ENCODE results near the gene ERO1A. TPM values are rescaled to one million over a fixed set of nuclear protein-coding genes. Genes with fewer than 3 reads are reported as not detected.

Gene ERO1A
- total RNA-seq, 1 experiment from 2014 or later, result 63.3 TPM

GRCh38 chr14:52602131-52602530 lies 93.2 kb downstream of the ERO1A start:
- DNase-seq (ENCODE audit: low spot score), result no peak

DNA sequence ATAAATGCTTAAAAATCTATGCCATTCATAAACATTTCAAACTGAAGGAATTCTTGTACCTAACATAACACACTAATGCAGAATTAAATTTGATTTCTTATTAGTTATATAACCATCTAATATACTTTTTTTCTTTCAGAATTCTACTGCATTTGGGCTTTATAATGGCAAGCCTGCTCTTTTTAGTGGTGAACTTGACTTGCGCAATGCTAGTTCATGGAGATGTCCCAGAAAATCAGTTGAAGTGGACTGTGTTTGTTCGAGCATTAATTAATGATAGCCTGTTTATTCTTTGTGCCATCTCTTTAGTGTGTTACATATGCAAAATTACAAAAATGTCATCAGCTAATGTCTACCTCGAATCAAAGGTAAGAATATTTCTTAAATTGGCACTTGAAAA lies 95.4 kb downstream of the ERO1A start:
- no peak for DNase-seq (ENCODE audit: low spot score)

DNA sequence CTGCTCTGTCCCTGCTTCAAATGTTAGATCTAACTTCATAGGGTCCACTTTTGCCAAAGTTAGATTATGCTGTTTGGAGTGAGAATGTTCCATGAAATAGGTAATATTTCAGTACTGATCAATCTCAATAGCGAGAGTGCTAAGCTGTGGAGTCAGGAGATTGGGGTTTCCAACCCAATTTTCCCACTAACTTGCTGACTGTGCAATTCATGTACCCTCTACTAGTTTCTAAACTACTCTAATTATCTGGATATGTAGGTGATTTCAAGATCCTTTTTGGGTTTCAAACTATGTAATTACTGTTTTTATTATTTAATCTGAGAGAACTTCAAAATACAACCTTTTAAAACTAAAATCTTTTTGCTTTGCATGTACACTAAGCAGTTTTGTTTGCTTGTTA lies 96.8 kb downstream of the ERO1A start:
- no peak for DNase-seq (ENCODE audit: low spot score)

DNA sequence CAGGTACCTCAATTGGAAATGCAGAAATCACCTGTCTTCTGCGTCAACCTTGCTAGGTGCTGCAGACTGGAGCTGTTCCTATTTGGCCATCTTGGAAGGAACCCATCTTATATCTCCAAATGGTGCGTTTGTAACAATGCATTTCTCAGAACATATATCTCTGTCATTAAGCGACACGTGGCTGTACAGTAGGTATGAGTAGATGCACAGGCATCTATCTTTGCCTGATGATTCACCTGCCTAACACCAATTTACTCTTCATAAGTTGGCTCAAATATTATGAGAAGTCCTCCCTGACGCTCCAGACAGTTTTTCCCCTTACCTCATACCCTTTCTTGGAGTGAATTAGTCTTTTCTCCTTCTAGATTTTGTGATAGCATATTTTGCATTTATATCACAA lies 98.5 kb downstream of the ERO1A start:
- no peak for DNase-seq (ENCODE audit: low spot score)

- DNase-seq (ENCODE audit: low spot score), result no peak
Observed at GRCh38 chr14:52596320-52596719, 99.0 kb downstream of the ERO1A start.

DNA sequence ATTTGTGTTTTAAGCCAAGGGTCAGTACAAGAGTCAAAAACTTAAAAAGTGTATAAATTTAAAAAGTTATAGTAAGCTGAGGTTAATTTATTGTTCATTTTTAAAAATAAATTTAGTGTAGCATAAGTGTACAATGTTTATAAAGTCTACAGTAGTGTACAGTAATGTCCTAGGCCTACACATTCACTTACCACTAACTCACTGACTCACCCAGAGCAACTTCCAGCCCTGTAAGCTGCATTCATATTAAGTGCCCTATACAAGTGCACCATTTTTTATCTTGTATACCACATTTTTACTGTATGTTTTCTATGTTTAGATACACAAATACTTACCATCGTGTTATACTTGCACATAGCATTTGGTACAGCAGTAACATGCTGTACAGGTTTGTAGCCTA lies 105.0 kb downstream of the ERO1A start:
- DNase-seq (ENCODE audit: low spot score), result no peak

Other genes with a start within 250 kb of the ERO1A start
- 3.9 and 5.0 TPM in 2 replicates for gene TXNDC16, start 143.1 kb downstream of the ERO1A start, total RNA-seq (2014; rRNA removed; shearing (Covaris generic))
- gene GPR137C, start 142.7 kb downstream of the ERO1A start, total RNA-seq (2014; rRNA removed; shearing (Covaris generic)), result 0.49 and 0.89 TPM in 2 replicates
- 153 and 175 TPM in 2 replicates for gene PSMC6, start 11.6 kb upstream of the ERO1A start, total RNA-seq (2014; rRNA removed; shearing (Covaris generic))
- gene STYX, start 34.6 kb upstream of the ERO1A start, total RNA-seq (2014; rRNA removed; shearing (Covaris generic)), result 7.2 and 10.5 TPM in 2 replicates
- gene GNPNAT1, start 96.0 kb upstream of the ERO1A start, total RNA-seq (2014; rRNA removed; shearing (Covaris generic)), result 19.3 and 25.6 TPM in 2 replicates

All from H4 (cell line).